GM23338 (cell line): ENCODE results near the gene DUSP3. TPM values are rescaled to one million over a fixed set of nuclear protein-coding genes. Genes with fewer than 3 reads are reported as not detected.
A peak's percentile ranks its signal among the peaks of the same experiment; 100 is the strongest.

Experiments
- ATAC-seq: fragments of 200-7000 bp; cut with Tn5 transposase; 3 replicates; pipeline ENCODE4 v1.9.1; 2020
- DNase-seq: peaks from one replicate; pipeline ENCODE4 v3.0.0-alpha.2; 2015; ENCODE audit warnings: low spot score
- H2AFZ ChIP-seq: fragments of 200-600 bp; sonication (generic); 2 replicates; pipeline ENCODE4 v1.8.0; 2016; ENCODE audit warnings: antibody characterized with exemption, mild to moderate bottlenecking, moderate library complexity
- H3F3A ChIP-seq: fragments of 200-600 bp; sonication (generic); replicated peaks from 2 replicates; pipeline ENCODE4 v1.8.0; 2017; ENCODE audit warnings: antibody characterized with exemption, mixed run types, low read depth
- H3K27ac ChIP-seq: fragments of 200-600 bp; sonication (generic); 2 replicates; pipeline ENCODE4 v1.6.1; 2016; ENCODE audit warnings: low read depth
- H3K27me3 ChIP-seq: fragments of 200-600 bp; sonication (generic); 2 replicates; pipeline ENCODE4 v1.8.0; 2016; ENCODE audit warnings: mild to moderate bottlenecking, mixed run types, moderate library complexity; ENCODE audit not compliant: insufficient read depth
- H3K36me3 ChIP-seq: fragments of 200-600 bp; sonication (generic); 2 replicates; pipeline ENCODE4 v1.8.0; 2016; ENCODE audit warnings: mild to moderate bottlenecking; ENCODE audit not compliant: insufficient read depth
- H3K4me1 ChIP-seq: fragments of 200-600 bp; sonication (generic); 2 replicates; pipeline ENCODE4 v1.8.0; 2016; ENCODE audit warnings: mild to moderate bottlenecking, moderate library complexity; ENCODE audit not compliant: insufficient read depth
- H3K4me2 ChIP-seq: fragments of 200-600 bp; sonication (generic); 2 replicates; pipeline ENCODE4 v1.7.1; 2017; ENCODE audit warnings: mixed run types
- H3K4me3 ChIP-seq: fragments of 200-600 bp; sonication (generic); 2 replicates; pipeline ENCODE4 v1.6.1; 2016; ENCODE audit warnings: mixed run types
- H3K79me2 ChIP-seq: fragments of 200-600 bp; sonication (generic); replicated peaks from 2 replicates; pipeline ENCODE4 v1.8.0; 2017; ENCODE audit warnings: mild to moderate bottlenecking; ENCODE audit not compliant: insufficient read depth
- H3K9me2 ChIP-seq: fragments of 200-600 bp; sonication (generic); 2 replicates; pipeline ENCODE4 v1.8.0; 2017; ENCODE audit not compliant: insufficient read depth
- H4K20me1 ChIP-seq: fragments of 200-600 bp; sonication (generic); replicated peaks from 2 replicates; pipeline ENCODE4 v1.8.0; 2017; ENCODE audit warnings: mild to moderate bottlenecking; ENCODE audit not compliant: insufficient read depth
- H3K27ac Mint-ChIP-seq: 2 replicates; pipeline ENCODE4 v1.8.0; 2020; ENCODE audit warnings: inconsistent platforms, mild to moderate bottlenecking, moderate library complexity, mixed read lengths
- H3K27me3 Mint-ChIP-seq: 3 replicates; pipeline ENCODE4 v1.8.0; 2022; ENCODE audit warnings: low read depth, mild to moderate bottlenecking, moderate library complexity, mixed read lengths, inconsistent platforms; ENCODE audit not compliant: insufficient read depth, poor library complexity
- H3K36me3 Mint-ChIP-seq: 3 replicates; pipeline ENCODE4 v1.8.0; 2021; ENCODE audit warnings: low read depth, mild to moderate bottlenecking, inconsistent platforms, moderate library complexity, mixed read lengths
- H3K4me1 Mint-ChIP-seq: 3 replicates; pipeline ENCODE4 v1.8.0; 2020; ENCODE audit warnings: mild to moderate bottlenecking, inconsistent platforms, mixed read lengths
- H3K4me3 Mint-ChIP-seq: 3 replicates; pipeline ENCODE4 v1.8.0; 2021; ENCODE audit warnings: moderate library complexity, mild to moderate bottlenecking, inconsistent platforms, mixed read lengths
- H3K9me3 Mint-ChIP-seq: 3 replicates; pipeline ENCODE4 v1.8.0; 2020; ENCODE audit warnings: moderate library complexity, mild to moderate bottlenecking, inconsistent platforms, mixed read lengths
- CREB1 ChIP-seq: fragments of 250-450 bp; sonication (Bioruptor Pico); IDR thresholded peaks from 2 replicates; pipeline ENCODE4 v1.5.0; 2020; ENCODE audit warnings: low read depth, mild to moderate bottlenecking, moderate library complexity
- EZH2 ChIP-seq: fragments of 200-600 bp; sonication (generic); IDR thresholded peaks from one replicate; pipeline ENCODE4 v1.8.0; 2017; ENCODE audit warnings: antibody characterized with exemption, mild to moderate bottlenecking, low read depth; ENCODE audit not compliant: unreplicated experiment
- POLR2AphosphoS5 ChIP-seq: IDR thresholded peaks from 2 replicates; pipeline ENCODE4 v1.6.1; 2016; ENCODE audit warnings: antibody characterized with exemption, low read depth
- polyA plus RNA-seq: library from polyadenylated mRNA; unstranded; fragments of >200 nt; fragmentation: Nextera tagmentation; extraction: Ambion mirVana; gene quantifications from 2 replicates; pipeline ENCODE4 v1.2.1, GENCODE V29; 2016
- total RNA-seq: library from RNA; depleted of rRNA; stranded (reverse); fragments of >200 nt; shearing (Covaris generic); gene quantifications from 2 replicates; pipeline ENCODE4 v1.2.3, GENCODE V29; 2014; rRNA removed
- TF ChIP-seq, protein P1 (sequence below), 2 experiments: fragments of 200-600 bp in 1 of 2; sonication (generic) in 1 of 2; conservative IDR thresholded peaks; 2 replicates each; pipeline versions ENCODE4 v1.5.1 to v1.6.1; 2016 to 2017; ENCODE audit warnings: antibody characterized with exemption in 2 of 2, low read depth in 2 of 2, mild to moderate bottlenecking in 2 of 2, moderate library complexity in 1 of 2

The DUSP3 gene
- total and polyA plus RNA-seq, 2 experiments from 2014 or later: 14.7 to 22.1 TPM

GRCh38 chr17:43718544-43718943 is 60.2 kb downstream of the DUSP3 start:
- Mint-ChIP-seq H3K27me3 (peaks cover 26% of the 10 kb centered on the region), H3K36me3 (no peaks in the 10 kb centered on the region), H3K4me1 (peaks cover 35% of the 10 kb centered on the region), H3K27ac (no peak overlapping the region), H3K9me3 (no peaks in the 10 kb centered on the region), H3K4me3 (no peak overlapping the region)
- Histone ChIP-seq H4K20me1 (no peaks in the 10 kb centered on the region), H3K4me1 (peaks cover 33% of the 10 kb centered on the region), H3K27me3 (peaks cover 38% of the 10 kb centered on the region), H2AFZ (0 out of 2 replicates have a peak overlapping the region, but pooled peaks have one; percentile 16), H3K27ac (peak overlapping the region; percentile 55; the same call in 1 of the 2 replicates), H3K36me3 (no peaks in the 10 kb centered on the region), H3F3A (peaks cover 12% of the 10 kb centered on the region), H3K4me3 (no peak overlapping the region), H3K4me2 (no peak overlapping the region), H3K79me2 (no peaks in the 10 kb centered on the region), H3K9me2 (no peaks in the 10 kb centered on the region)
- ATAC-seq (no peak), DNase-seq (no peak)
- TF ChIP-seq EZH2: no peak
- TF ChIP-seq, protein P1, sequence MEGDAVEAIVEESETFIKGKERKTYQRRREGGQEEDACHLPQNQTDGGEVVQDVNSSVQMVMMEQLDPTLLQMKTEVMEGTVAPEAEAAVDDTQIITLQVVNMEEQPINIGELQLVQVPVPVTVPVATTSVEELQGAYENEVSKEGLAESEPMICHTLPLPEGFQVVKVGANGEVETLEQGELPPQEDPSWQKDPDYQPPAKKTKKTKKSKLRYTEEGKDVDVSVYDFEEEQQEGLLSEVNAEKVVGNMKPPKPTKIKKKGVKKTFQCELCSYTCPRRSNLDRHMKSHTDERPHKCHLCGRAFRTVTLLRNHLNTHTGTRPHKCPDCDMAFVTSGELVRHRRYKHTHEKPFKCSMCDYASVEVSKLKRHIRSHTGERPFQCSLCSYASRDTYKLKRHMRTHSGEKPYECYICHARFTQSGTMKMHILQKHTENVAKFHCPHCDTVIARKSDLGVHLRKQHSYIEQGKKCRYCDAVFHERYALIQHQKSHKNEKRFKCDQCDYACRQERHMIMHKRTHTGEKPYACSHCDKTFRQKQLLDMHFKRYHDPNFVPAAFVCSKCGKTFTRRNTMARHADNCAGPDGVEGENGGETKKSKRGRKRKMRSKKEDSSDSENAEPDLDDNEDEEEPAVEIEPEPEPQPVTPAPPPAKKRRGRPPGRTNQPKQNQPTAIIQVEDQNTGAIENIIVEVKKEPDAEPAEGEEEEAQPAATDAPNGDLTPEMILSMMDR (conservative IDR thresholded peaks at IDR 0.05; ENCODE audit: low read depth in 2 of 2): no peak
- no peak for TF ChIP-seq CREB1 (CRISPR knock-in tag)

GRCh38 chr17:43717913-43718312 is 60.9 kb downstream of the DUSP3 start:
- Histone ChIP-seq H3F3A (peaks cover 12% of the 10 kb centered on the region), H3K27ac (peak overlapping the region; percentile 55; the same call in 1 of the 2 replicates), H3K4me1 (peaks cover 33% of the 10 kb centered on the region), H3K9me2 (no peaks in the 10 kb centered on the region), H3K36me3 (no peaks in the 10 kb centered on the region), H3K4me2 (no peak overlapping the region), H4K20me1 (no peaks in the 10 kb centered on the region), H2AFZ (0 out of 2 replicates have a peak overlapping the region, but pooled peaks have one; percentile 10), H3K4me3 (no peak overlapping the region), H3K27me3 (peaks cover 44% of the 10 kb centered on the region), H3K79me2 (no peaks in the 10 kb centered on the region)
- DNase-seq (no peak), ATAC-seq (no peak)
- Mint-ChIP-seq H3K36me3 (no peaks in the 10 kb centered on the region), H3K4me1 (peaks cover 38% of the 10 kb centered on the region), H3K9me3 (no peaks in the 10 kb centered on the region), H3K27ac (no peak overlapping the region), H3K4me3 (no peak overlapping the region), H3K27me3 (peaks cover 32% of the 10 kb centered on the region)
- TF ChIP-seq EZH2 (no peak), POLR2AphosphoS5 (no peak)

Other genes starting within 250 kb of the DUSP3 start
- gene ETV4, start 232.6 kb downstream of the DUSP3 start, total RNA-seq: 126 and 149 TPM in 2 replicates
- gene ETV4, start 232.6 kb downstream of the DUSP3 start, polyA plus RNA-seq: 93.1 and 97.2 TPM in 2 replicates
- not detected in 2 replicates for gene MEOX1, start 117.1 kb downstream of the DUSP3 start, total RNA-seq
- gene MEOX1, start 117.1 kb downstream of the DUSP3 start, polyA plus RNA-seq: not detected in 2 replicates
- gene SOST, start 20.2 kb downstream of the DUSP3 start, total RNA-seq: 0.31 TPM in 1 of 2 replicates, not detected in the other
- gene SOST, start 20.2 kb downstream of the DUSP3 start, polyA plus RNA-seq: not detected in 2 replicates
- gene CFAP97D1, start 1.5 kb upstream of the DUSP3 start, total RNA-seq: 0.07 and 0.12 TPM in 2 replicates
- 0.10 TPM in 1 of 2 replicates, not detected in the other for gene CFAP97D1, start 1.5 kb upstream of the DUSP3 start, polyA plus RNA-seq
- gene MPP3, start 54.2 kb upstream of the DUSP3 start, total RNA-seq: 4.2 and 6.6 TPM in 2 replicates
- gene MPP3, start 54.2 kb upstream of the DUSP3 start, polyA plus RNA-seq: 5.6 and 7.4 TPM in 2 replicates
- gene CD300LG, start 68.2 kb upstream of the DUSP3 start, total RNA-seq: not detected in 2 replicates
- gene CD300LG, start 68.2 kb upstream of the DUSP3 start, polyA plus RNA-seq: not detected in 2 replicates
- gene MPP2, start 128.6 kb upstream of the DUSP3 start, total RNA-seq: 20.7 and 21.0 TPM in 2 replicates
- gene MPP2, start 128.6 kb upstream of the DUSP3 start, polyA plus RNA-seq: 7.2 and 7.8 TPM in 2 replicates
- gene PPY, start 163.5 kb upstream of the DUSP3 start, total RNA-seq: not detected in 2 replicates
- 0.94 TPM in 1 of 2 replicates, not detected in the other for gene PPY, start 163.5 kb upstream of the DUSP3 start, polyA plus RNA-seq
- gene PYY, start 175.0 kb upstream of the DUSP3 start, total RNA-seq: 0.56 TPM in 1 of 2 replicates, not detected in the other
- gene PYY, start 175.0 kb upstream of the DUSP3 start, polyA plus RNA-seq: 6.6 and 8.5 TPM in 2 replicates
- gene NAGS, start 225.6 kb upstream of the DUSP3 start, total RNA-seq: 7.2 and 7.7 TPM in 2 replicates
- gene NAGS, start 225.6 kb upstream of the DUSP3 start, polyA plus RNA-seq: 4.1 and 4.2 TPM in 2 replicates
- 31.6 and 38.4 TPM in 2 replicates for gene TMEM101, start 236.0 kb upstream of the DUSP3 start, total RNA-seq
- 15.9 and 19.7 TPM in 2 replicates for gene TMEM101, start 236.0 kb upstream of the DUSP3 start, polyA plus RNA-seq